ENCODE results near the gene DIP2C.

GRCh38 chr10:597976-598375 lies 91.5 kb downstream of the DIP2C start:
- TF ChIP-seq CTCF (IDR thresholded peaks at IDR 0.05) (no peak), EZH2 (IDR thresholded peaks at IDR 0.05; ENCODE audit: borderline replicate concordance, insufficient read depth, low read depth, low read length, poor library complexity, severe bottlenecking) (no peak)
